AG09309 (cell line): Measurements from ENCODE around the gene PABPN1L.

Experiments used
- DNase-seq: peaks from one replicate; pipeline ENCODE4 v3.0.0-alpha.2; 2010; ENCODE audit warnings: low read depth
- H3K4me3 ChIP-seq: 2 replicates; pipeline ENCODE4 v1.5.1; 2011; ENCODE audit warnings: mild to moderate bottlenecking, low read depth, low read length, moderate library complexity; ENCODE audit not compliant: control insufficient read depth
- TF ChIP-seq, protein P1 (sequence below): IDR thresholded peaks from 2 replicates; pipeline ENCODE4 v1.5.1; 2011; ENCODE audit warnings: mild to moderate bottlenecking, low read depth, low read length, inconsistent platforms; ENCODE audit not compliant: insufficient read depth, control insufficient read depth; ENCODE audit errors: missing control alignments

The PABPN1L gene

DNA sequence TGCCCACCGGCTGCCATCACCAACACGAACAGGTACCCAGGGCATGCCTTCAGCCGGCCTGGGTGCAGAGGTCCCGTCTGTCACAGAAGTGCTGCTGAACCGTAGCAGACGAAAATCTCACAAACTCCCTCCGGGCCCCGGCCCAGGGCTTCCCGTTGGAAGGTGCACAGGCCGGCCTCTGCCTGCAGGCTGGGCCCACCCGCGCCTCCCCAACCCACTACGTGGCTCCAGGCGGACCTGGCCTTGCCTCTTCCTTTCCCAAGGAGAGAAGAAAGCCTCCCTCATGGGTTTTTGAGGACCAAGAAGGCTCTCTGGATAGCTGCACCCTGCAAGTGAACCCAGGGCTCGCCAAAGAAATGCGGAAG is 45.5 kb upstream of the PABPN1L start:
- no peak for DNase-seq
- TF ChIP-seq, protein P1, sequence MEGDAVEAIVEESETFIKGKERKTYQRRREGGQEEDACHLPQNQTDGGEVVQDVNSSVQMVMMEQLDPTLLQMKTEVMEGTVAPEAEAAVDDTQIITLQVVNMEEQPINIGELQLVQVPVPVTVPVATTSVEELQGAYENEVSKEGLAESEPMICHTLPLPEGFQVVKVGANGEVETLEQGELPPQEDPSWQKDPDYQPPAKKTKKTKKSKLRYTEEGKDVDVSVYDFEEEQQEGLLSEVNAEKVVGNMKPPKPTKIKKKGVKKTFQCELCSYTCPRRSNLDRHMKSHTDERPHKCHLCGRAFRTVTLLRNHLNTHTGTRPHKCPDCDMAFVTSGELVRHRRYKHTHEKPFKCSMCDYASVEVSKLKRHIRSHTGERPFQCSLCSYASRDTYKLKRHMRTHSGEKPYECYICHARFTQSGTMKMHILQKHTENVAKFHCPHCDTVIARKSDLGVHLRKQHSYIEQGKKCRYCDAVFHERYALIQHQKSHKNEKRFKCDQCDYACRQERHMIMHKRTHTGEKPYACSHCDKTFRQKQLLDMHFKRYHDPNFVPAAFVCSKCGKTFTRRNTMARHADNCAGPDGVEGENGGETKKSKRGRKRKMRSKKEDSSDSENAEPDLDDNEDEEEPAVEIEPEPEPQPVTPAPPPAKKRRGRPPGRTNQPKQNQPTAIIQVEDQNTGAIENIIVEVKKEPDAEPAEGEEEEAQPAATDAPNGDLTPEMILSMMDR, result no peak
- no peak overlapping the region for H3K4me3 ChIP-seq

DNA sequence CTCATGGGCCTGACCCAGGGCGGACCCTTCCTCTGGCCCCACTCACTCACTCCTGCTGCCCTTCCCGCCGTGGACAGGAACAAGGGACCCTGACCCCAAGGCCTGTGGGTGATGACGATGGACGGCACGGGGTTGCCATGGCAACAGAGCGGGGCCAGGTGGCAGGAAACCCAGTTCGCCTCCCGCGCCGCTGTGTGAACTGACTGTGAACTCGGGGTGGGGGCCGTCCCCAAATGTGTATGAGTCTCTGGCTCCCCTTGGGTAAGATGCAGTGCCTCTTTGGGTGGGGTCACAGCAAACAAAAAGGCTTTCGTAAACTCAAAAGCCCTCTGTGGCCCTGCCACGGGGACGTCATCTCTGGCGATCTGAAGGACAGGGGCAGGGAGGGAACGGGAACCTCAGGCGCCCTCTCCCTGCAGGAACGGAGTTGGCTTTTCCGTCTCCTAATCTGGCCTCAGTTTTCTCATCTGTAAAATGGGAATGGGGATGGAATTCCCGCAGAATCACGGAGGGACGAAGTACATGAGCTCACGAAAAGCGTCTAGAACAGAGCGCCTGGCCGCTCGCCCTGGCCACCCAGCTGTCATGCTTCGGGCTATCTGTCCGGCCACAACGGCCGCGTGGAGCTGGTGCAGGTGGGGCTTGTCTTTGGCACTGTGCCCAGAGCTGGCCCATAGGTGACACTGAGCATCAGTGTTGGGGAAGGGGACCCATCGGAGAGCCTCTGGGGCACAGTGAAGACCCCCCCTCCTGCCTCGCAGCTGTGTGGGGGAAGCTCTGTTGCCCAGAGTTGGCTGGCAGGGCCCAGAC is 44.9 kb upstream of the PABPN1L start:
- no peak overlapping the region for H3K4me3 ChIP-seq
- no peak for DNase-seq
- TF ChIP-seq, protein P1, result no peak

DNA sequence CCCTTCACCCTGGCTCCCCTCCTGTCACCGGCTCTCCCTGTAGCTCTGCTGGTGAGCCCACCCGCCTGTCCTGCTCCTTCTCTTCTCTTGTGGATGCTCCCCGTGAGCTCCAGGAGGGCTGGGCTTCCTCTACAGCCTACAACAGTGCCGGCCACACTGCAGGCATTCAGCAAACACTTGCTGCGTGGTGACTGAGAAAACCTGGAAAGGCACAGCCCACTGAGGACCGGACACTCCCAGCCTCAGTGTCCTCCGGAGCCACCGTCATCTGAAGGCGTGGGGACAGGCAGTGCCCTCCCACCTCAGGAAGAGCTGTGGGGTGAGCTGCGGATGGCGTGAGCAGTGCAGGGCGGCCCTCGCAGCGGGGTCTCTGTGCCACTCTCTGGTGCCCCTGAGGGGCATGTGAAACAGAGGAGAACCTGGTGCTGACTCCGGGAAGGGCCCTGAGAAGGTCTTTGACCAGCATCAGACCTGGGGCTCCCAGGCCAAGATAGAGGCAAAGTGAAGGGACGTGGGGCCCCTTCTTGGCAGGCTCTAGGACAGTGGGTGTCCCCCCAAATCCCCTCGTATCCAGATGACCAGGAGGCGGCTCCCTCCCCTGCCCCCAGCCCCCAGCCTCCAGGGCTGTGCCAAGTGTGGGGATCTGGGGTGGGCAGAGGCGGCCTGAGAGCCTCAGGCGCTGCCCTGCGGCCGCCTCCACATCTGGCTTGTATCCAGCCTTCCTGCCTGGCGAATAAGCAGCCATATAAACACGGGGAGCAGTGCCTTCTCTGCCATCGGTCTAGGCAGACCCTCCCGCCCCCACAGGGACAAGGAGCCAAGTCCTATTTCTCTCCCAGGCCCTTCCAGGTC is 44.0 kb upstream of the PABPN1L start:
- TF ChIP-seq, protein P1, result no peak
- no peak for DNase-seq

DNA sequence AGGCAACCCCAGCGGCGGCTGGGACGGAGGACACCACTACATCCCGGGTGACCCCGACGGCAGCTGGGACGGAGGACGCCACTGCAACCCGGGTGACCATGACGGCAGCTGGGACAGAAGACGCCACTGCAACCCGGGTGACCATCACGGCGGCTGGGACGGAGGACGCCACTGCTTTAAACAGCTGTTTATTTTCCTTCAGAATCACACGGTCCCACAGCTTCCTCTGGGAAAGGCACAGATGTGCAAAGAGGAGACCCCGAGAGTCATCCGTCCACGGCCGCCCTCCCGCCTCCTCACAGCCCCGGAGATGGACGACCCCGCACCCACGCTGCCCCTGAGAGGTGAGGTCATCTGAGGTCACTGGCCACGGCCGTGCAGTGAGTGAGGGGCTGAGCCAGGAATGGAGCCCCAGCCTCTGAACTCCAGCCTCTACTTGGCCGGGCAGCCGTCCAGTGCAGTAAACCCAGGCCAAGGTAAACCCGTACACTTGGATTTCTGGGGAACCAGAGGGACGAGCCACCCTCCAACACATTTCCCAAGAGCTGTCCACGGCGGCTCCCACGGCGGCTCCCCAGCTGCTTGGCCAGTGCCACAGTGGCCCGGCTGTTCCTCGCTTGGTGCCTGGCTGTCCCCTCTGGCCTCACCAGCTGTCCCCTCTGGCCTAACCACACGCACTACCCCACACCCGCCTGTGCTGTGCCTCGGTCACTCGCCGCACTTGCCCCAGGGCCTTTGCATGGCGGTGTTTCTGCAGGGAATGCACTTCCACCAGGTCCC is 43.2 kb upstream of the PABPN1L start:
- H3K4me3 ChIP-seq, result no peak overlapping the region
- no peak for DNase-seq
- TF ChIP-seq, protein P1, result no peak

More for the DNA sequence above, 44.0 kb upstream of the PABPN1L start:
- H3K4me3 ChIP-seq, result no peak overlapping the region

DNA sequence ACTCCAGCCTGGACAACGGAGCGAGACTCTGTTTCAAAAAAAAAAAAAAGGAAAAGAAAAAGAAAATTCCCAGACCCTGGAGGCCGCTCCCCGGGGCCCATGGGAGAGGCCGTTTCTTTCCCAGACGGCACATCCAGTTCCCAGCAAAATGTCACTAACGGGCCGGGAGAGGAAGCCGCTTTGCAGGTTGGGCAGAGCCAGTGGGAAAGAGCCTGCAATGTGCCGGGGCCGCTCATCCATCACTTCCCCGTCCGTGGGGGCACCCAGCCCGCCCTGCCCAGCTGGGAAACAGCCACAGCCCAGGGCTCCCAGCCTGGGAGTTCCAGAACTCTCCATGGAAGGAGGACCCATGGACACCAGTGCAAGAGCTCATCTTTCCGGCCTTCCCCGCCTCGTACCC is 41.8 kb upstream of the PABPN1L start:
- no peak overlapping the region for H3K4me3 ChIP-seq
- DNase-seq, result no peak
- TF ChIP-seq, protein P1, result no peak

DNA sequence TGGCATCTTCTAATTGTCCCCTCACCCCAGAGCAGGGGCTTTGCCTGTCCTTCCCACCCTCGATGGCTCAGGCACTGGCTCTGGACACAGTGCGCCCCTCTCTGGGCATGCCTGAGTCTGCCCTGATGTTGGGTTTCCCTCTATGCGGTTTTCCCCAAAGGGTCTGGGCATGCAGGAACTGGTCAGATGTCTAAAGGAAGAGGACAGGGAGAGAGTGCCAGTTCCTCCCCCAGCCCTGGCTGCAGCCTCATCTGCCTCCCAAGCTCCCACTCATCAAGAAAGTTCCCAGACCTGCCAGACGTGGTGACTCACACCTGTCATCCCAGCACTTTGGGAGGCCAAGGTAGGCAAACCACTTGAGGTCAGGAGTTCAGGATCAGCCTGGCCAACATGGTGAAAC is 41.3 kb upstream of the PABPN1L start:
- H3K4me3 ChIP-seq, result no peak overlapping the region
- no peak for DNase-seq
- TF ChIP-seq, protein P1, result no peak
